RPMI7951 (cell line): ENCODE results near the gene PTGS1. TPM values are rescaled to one million over a fixed set of nuclear protein-coding genes. Genes with fewer than 3 reads are reported as not detected.
"Not testable (repeated sequence)": the region's sequence is repeated elsewhere in the genome, so short reads cannot be mapped to it uniquely, and the experiment has no call there.

ENCODE experiments used
- DNase-seq: peaks from one replicate; pipeline ENCODE4 v3.0.0-alpha.2; 2012; ENCODE audit warnings: low read depth
- total RNA-seq: library from RNA; depleted of rRNA; stranded (reverse); fragments of >200 nt; shearing (Covaris generic); gene quantifications from 2 replicates; pipeline ENCODE4 v1.2.3, GENCODE V29; 2014; rRNA removed

The PTGS1 gene
- total RNA-seq, 1 experiment from 2014 or later: 11.5 TPM

DNA sequence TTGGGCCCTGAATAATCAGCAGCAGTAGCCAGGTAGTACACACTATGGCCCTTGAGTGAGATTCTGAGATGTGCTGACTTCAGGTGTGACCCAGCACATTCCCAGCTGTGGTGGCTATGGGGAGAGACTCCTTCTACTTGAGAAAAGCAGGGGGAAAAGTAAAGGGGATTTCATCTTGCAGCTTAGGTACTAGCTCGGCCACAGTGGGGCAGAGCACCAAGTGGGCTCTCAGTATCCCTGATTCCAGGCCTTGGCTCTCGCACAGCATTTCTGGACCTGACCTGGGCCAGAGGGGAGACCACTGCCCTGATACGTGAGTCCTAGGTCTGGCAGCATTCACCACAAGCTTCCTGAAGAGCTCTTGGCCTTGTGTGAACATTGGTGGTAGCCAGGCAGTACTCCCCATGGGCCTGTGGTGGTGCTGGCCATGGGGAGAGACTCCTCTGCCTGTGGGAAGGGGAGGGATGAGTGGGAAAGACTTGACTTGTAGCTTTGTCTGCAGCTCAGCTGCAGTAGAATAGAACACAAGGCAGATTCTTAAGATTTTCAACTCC lies 27.6 kb downstream of the PTGS1 start:
- no peak for DNase-seq

DNA sequence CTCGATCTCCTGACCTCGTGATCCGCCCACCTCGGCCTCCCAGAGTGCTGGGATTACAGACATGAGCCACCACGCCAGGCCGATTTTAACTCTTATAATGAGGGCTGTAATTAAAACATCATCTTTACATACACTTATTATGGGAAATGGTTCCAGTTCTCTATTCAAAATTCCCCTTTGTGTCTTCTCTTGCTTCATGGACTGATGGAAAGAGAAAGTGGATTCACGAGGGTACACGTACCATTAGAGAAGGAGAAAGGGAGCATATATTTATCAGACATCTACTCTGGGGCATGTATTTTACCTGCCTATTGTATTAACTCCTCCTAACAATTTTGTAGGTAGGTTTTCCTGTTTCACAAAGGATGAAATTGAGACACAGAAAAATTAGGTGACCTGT lies 31.1 kb downstream of the PTGS1 start:
- no peak for DNase-seq

DNA sequence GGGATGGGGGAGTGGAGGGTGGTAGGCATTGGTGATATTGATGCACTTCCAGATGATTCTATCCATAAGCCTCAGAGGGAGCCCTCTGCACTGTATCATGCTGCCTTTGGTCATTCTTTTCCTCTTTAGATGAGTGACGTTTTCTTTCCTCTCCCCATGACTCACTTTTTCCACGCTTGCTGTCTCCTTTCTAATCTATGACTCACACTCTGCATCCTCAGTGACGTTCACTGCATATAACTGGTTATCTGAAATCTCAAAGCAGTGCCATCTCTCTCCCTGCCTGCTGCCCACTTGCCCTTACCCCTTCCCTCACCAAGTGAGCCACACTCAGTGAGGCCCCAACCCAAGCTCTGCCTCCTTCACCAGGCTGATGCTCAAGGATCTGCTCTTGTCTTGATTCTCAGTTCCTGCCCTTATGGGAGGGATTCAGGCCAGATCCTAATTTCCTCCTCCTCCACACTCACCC lies 31.6 kb downstream of the PTGS1 start:
- DNase-seq: peak; percentile 96

DNA sequence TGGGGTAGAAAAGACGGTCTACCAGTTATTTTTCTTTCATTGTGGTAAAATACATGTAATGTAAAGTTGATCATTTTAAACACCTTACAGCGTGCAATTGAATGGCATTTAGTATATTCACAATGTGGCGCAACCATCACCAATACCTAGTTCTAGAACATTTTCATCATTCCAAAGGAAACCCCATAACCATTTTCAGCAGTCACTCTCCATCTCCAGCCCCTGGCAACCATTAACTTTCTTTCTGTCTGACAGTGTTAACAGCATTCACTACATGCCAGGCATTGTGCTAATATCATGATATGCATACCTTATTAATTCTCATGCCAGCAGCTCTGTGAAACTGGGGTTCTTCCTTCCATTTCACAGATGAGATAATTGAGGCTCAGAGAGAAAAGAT lies 32.0 kb downstream of the PTGS1 start:
- no peak for DNase-seq

DNA sequence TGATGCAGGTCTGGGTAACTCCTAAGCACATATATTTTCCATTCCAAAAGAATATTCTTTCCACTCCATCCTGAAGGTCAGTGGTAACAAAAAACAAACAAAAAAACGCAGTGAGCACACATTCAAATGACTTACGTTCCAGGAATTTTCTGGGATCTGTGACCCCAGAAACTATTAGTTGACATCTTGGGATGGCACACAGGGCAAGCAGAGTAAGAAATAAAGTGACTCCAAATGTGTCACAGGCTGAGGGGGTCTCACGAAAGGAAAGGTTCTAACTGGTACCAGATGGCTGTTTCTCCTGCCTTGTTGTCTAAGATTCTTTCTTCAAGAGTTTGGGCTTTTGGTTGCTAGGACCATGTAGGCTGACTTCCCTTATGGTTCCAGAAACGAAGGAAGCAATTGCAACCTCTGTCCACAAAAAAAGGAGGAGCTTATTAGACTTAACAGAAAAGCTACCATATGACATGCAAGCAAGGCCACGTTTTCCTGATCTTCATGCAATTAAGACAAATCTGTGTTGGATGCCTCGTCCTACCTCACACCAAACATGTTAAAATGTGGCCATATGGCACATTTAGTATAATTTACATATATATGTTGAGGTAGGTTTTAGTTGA lies 32.7 kb downstream of the PTGS1 start:
- DNase-seq: peak; percentile 41

DNA sequence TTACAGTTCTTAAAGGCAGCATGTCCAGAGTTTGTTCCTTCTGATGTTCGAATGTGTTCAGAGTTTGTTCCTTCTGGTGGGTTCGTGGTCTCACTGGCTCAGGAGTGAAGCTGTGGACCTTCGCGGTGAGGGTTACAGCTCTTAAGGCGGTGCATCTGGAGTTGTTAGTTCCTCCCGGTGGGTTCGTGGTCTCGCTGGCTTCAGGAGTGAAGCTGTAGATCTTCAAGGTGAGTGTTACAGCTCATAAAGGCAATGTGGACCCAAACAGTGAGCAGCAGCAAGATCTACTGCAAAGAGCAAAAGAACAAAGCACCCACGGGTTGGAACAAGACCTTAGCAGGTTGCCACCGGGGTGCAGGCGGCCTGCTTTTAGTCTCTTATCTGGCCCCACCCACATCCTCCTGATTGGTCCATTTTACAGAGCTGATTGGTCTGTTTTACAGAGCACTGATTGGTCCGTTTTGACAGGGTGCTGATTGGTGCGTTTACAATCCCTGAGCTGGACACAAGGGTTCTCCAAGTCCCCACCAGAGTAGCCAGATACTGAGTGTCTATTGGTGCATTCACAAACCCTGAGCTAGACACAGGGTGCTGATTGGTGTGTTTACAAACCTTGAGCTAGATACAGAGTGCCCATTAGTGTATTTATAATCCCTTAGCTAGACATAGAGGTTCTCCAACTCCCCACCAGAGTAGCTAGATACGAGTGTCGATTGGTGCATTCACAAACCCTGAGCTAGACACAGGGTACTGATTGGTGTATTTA lies 34.7 kb downstream of the PTGS1 start:
- not testable (repeated sequence) for DNase-seq

DNA sequence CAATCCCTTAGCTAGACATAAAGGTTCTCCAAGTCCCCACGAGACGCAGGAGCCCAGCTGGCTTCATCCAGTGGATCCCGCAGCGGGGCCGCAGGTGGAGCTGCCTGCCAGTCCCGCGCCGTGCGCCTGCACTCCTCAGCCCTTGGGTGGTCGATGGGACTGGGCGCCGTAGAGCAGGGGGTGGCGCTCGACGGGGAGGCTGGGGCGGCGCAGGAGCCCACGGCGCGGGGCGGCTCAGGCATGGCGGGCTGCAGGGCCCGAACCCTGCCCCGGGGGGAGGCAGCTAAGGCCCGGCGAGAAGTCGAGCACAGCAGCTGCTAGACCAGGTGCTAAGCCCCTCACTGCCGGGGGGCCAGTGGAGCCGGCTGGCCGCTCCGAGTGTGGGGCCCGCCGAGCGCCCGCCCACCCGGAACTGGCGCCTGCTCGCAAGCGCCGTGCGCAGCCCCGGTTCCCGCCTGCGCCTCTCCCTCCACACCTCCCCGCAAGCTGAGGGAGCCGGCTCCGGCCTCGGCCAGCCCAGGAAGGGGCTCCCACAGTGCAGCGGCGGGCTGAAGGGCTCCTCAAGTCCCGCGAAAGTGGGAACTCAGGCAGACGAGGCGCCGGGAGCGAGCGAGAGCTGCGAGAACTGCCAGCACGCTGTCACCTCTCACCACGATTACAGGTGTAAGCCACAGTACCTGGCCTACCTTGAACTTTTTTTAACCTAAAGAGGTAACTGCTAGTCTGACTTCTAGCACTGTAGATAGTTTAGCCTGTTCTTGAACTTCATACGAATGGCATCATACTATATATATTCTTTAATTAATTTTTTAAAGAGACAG lies 35.5 kb downstream of the PTGS1 start:
- no peak for DNase-seq

DNA sequence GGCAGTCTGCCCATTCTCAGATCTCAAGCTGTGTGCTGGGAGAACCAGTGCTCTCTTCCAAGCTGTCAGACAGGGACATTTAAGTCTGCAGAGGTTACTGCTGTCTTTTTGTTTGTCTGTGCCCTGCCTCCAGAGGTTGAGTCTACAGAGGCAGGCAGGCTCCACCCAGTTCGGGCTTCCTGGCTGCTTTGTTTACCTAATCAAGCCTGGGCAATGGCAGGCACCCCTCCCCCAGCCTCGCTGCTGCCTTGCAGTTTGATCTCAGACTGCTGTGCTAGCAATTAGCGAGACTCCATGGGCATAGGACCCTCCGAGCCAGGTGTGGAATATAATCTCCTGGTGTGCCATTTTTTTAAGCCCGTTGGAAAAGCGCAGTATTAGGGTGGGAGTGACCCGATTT lies 43.3 kb downstream of the PTGS1 start:
- not testable (repeated sequence) for DNase-seq

- DNase-seq: no peak
Measured at GRCh38 chr9:122418016-122418415, 47.2 kb downstream of the PTGS1 start.

GRCh38 chr9:122420315-122420714 lies 49.5 kb downstream of the PTGS1 start:
- no peak for DNase-seq

- DNase-seq: no peak
Measured at GRCh38 chr9:122425087-122425486, 54.3 kb downstream of the PTGS1 start.

DNA sequence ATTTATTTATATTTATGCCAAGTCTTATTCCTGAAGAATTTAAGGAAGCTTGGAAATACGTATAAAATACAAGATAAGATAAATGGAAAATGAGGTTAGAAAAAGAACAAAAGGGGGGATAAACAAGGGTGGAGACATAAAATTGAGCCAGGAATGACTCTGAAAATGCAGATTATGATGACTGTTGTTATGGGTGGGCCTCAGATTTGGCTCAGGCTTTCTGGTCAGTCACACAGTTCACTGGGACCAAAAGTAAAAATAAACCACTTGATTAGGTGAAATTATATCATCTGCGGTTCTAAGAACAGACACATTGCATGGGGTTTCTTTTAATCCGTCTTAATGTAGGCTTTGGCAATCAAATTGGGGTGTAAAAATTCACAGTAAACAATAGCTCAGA lies 55.9 kb downstream of the PTGS1 start:
- no peak for DNase-seq

DNA sequence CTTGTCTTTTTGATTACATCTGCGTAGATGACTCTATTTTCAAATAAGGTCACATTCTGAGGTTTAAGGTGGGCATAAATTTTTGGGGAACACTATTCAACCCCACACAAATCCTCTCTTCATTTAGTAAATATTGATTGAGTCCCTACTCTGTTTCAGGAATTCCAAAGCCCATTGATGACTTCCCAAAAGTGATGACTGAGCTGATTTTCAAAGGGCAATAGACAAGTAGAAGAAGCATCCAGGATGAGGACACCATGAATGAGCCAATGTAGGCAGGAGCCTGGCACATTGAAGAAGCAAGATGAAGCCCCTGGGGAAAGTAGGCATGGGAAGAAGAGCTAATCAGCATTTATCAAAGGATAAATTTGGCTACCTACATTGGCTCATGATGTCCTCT lies 71.7 kb downstream of the PTGS1 start:
- no peak for DNase-seq

GRCh38 chr9:122444041-122444733 lies 73.4 kb downstream of the PTGS1 start:
- no peak for DNase-seq

Other genes starting within 250 kb of the PTGS1 start
- gene NDUFA8, start 211.2 kb upstream of the PTGS1 start, total RNA-seq: 30.6 and 40.1 TPM in 2 replicates
- not detected in 2 replicates for gene MORN5, start 211.1 kb upstream of the PTGS1 start, total RNA-seq
- under 0.01 and 0.12 TPM in 2 replicates for gene LHX6, start 142.1 kb upstream of the PTGS1 start, total RNA-seq
- gene RBM18, start 106.2 kb upstream of the PTGS1 start, total RNA-seq: 10.2 and 12.5 TPM in 2 replicates
- 23.4 and 28.6 TPM in 2 replicates for gene MRRF, start 106.1 kb upstream of the PTGS1 start, total RNA-seq
- not detected in 2 replicates for gene OR1J1, start 106.9 kb downstream of the PTGS1 start, total RNA-seq
- not detected in 2 replicates for gene OR1J2, start 139.8 kb downstream of the PTGS1 start, total RNA-seq
- gene OR1J4, start 148.1 kb downstream of the PTGS1 start, total RNA-seq: not detected in 2 replicates
- not detected in 2 replicates for gene OR1N1, start 156.3 kb downstream of the PTGS1 start, total RNA-seq
- not detected in 2 replicates for gene OR1N2, start 182.1 kb downstream of the PTGS1 start, total RNA-seq
- gene OR1L8, start 212.4 kb downstream of the PTGS1 start, total RNA-seq: not detected in 2 replicates
- gene OR1Q1, start 243.7 kb downstream of the PTGS1 start, total RNA-seq: not detected in 2 replicates